H1 (cell line): Measurements from ENCODE around the gene BLNK. TPM values are rescaled to one million over a fixed set of nuclear protein-coding genes. Genes with fewer than 3 reads are reported as not detected.

ENCODE experiments used
- CHD7 ChIP-seq: fragments of 300-600 bp; sonication (generic); IDR thresholded peaks from 2 replicates; pipeline ENCODE4 v1.7.1; 2012; ENCODE audit warnings: low read length, moderate library complexity, mild to moderate bottlenecking, inconsistent platforms; ENCODE audit not compliant: insufficient replicate concordance
- JUN ChIP-seq: IDR thresholded peaks from 2 replicates; pipeline ENCODE4 v1.6.1; 2011; ENCODE audit warnings: low read depth, mild to moderate bottlenecking, improper control_type of control experiment, low read length
- KDM4A ChIP-seq: IDR thresholded peaks from one replicate; pipeline ENCODE4 v1.7.1; 2012; ENCODE audit warnings: low read depth, mild to moderate bottlenecking, moderate library complexity, low read length, inconsistent platforms; ENCODE audit not compliant: severe bottlenecking
- KDM5A ChIP-seq: fragments of 200-600 bp; IDR thresholded peaks from 2 replicates; pipeline ENCODE4 v1.7.1; 2012; ENCODE audit warnings: mild to moderate bottlenecking, low read length, inconsistent platforms, mixed read lengths
- NRF1 ChIP-seq: IDR thresholded peaks from 2 replicates; pipeline ENCODE4 v1.6.1; 2011; ENCODE audit warnings: mild to moderate bottlenecking, low read depth, low read length, improper control_type of control experiment
- POLR2A ChIP-seq, 2 experiments: IDR thresholded peaks; 1 replicate in 1 of 2; 2 replicates in 1 of 2; pipeline ENCODE4 v1.6.1; 2011; ENCODE audit warnings: low read depth in 2 of 2, low read length in 2 of 2, mild to moderate bottlenecking in 2 of 2; ENCODE audit errors: control extremely low read depth in 1 of 2
- RAD21 ChIP-seq, 2 experiments: IDR thresholded peaks in 1 of 2; conservative IDR thresholded peaks in 1 of 2; 2 replicates each; pipeline ENCODE4 v1.6.1; 2011; ENCODE audit warnings: low read depth in 2 of 2, low read length in 2 of 2, improper control_type of control experiment in 1 of 2, inconsistent platforms in 1 of 2, mild to moderate bottlenecking in 1 of 2, moderate library complexity in 1 of 2
- RFX5 ChIP-seq: IDR thresholded peaks from 2 replicates; pipeline ENCODE4 v1.6.1; 2011; ENCODE audit warnings: low read depth, low read length, improper control_type of control experiment, borderline replicate concordance
- SIN3A ChIP-seq, 2 experiments: IDR thresholded peaks in 1 of 2; conservative IDR thresholded peaks in 1 of 2; 2 replicates each; pipeline ENCODE4 v1.6.1; 2011 to 2012; ENCODE audit warnings: low read length in 2 of 2, improper control_type of control experiment in 1 of 2, low read depth in 1 of 2, mild to moderate bottlenecking in 1 of 2
- TAF1 ChIP-seq: IDR thresholded peaks from 2 replicates; pipeline ENCODE4 v1.6.1; 2011; ENCODE audit warnings: mild to moderate bottlenecking, low read depth, low read length
- polyA plus RNA-seq, 7 experiments: library from polyadenylated mRNA; depleted of rRNA in 3 of 7; stranded (reverse) in 5 of 7; unstranded in 2 of 7; fragments of >200 nt in 5 of 7; fragments of 200-250 nt in 2 of 7; gene quantifications; 1 replicate in 5 of 7; 2 replicates in 1 of 7; 4 replicates in 1 of 7; pipeline versions ENCODE4 v1.2.1 to v1.2.3, GENCODE V29; 2011 to 2013; ENCODE audit warnings: missing spikeins in 2 of 7, mixed read lengths in 2 of 7
- total RNA-seq: library from RNA; stranded (reverse); fragmentation: NEBNext Ultra II Directional; extraction: Animal tissue kit (Norgen Biotek cat#: 25700); gene quantifications from 2 replicates; pipeline ENCODE4 v1.2.1, GENCODE V29; 2021

The BLNK gene
- total and polyA plus RNA-seq, 2 of the 8 experiments (the other 6 are each of a cell fraction or from before 2014, with no cell fraction given), result not detected

DNA sequence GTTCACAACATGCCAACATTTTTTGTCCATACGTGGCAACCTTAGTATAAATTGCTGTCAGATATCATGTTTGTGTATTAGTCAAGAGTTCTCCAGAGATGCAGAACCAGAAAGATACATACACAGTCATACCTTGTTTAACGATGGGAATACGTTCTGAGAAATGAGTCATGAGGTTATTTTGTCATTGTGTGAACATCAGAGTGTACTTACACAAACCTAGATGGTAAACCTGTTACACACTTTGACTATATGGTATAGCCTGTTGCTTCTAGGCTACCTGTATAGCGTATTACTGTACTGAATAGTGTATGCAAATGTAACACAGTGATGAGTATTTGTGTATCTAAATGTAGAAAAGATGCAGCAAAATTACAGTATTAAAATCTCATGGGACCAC, 118.9 kb downstream of the BLNK start (continued):
- TF ChIP-seq CHD7 (no peak), POLR2A (IDR thresholded peaks at IDR 0.05; ENCODE audit: control extremely low read depth in 1 of 2, low read depth in 2 of 2, low read length in 2 of 2) (no peak), TAF1 (no peak), RAD21 (IDR thresholded peaks at IDR 0.05 in 1 of 2, conservative IDR thresholded peaks at IDR 0.05 in 1 of 2; ENCODE audit: low read depth in 2 of 2, low read length in 2 of 2) (no peak), RFX5 (no peak), JUN (no peak), SIN3A (conservative IDR thresholded peaks at IDR 0.05 in 1 of 2, IDR thresholded peaks at IDR 0.05 in 1 of 2; ENCODE audit: low read depth in 1 of 2, low read length in 2 of 2) (no peak), KDM5A (no peak), KDM4A (no peak), NRF1 (no peak)
